Common myeloid progenitor, CD34-positive (primary cell): ENCODE data around the gene PDE6B.

Source experiments
- CTCF ChIA-PET: fragments of 350-600 bp; sonication (Branson Sonifier 250); formaldehyde crosslinking; loops from one replicate; lab custom pipeline; 2021; ENCODE audit warnings: antibody characterized with exemption; lab: Charles Lee
- POLR2A ChIA-PET: fragments of 350-600 bp; sonication (Branson Sonifier 250); formaldehyde crosslinking; loops from one replicate; lab custom pipeline; 2021; ENCODE audit warnings: antibody characterized with exemption; lab: Charles Lee
- DNase-seq, 3 donors: peaks; one replicate each; pipeline versions ENCODE4 v3.0.0 to v3.0.0-alpha.2; 2013
- H3K27ac ChIP-seq, 2 experiments: 1 replicate in 1 of 2; 2 replicates in 1 of 2; pipeline ENCODE4 v1.7.0; 2013; ENCODE audit warnings: inconsistent platforms in 2 of 2, low read length in 2 of 2, mild to moderate bottlenecking in 2 of 2, low read depth in 1 of 2, moderate library complexity in 1 of 2; ENCODE audit not compliant: severe bottlenecking in 2 of 2, insufficient read depth in 1 of 2, poor library complexity in 1 of 2
- H3K27me3 ChIP-seq, 5 experiments: replicated peaks in 2 of 5; 1 replicate in 3 of 5; 2 replicates in 2 of 5; pipeline versions ENCODE4 v1.6.1 to v1.7.0; 2013; ENCODE audit warnings: low read length in 4 of 5, mild to moderate bottlenecking in 2 of 5, moderate library complexity in 2 of 5, inconsistent platforms in 1 of 5; ENCODE audit not compliant: insufficient read depth in 5 of 5, control insufficient read depth in 4 of 5
- H3K36me3 ChIP-seq, 4 experiments: 1 replicate in 2 of 4; 2 replicates in 2 of 4; pipeline versions ENCODE4 v1.6.1 to v1.7.0; 2013; ENCODE audit warnings: low read length in 3 of 4, control low read depth in 1 of 4, mild to moderate bottlenecking in 1 of 4; ENCODE audit not compliant: control insufficient read depth in 4 of 4, insufficient read depth in 4 of 4
- H3K4me1 ChIP-seq, 4 experiments: 1 replicate in 3 of 4; 2 replicates in 1 of 4; pipeline versions ENCODE4 v1.6.1 to v1.7.1; 2013; ENCODE audit warnings: low read length in 3 of 4, mild to moderate bottlenecking in 3 of 4, control low read depth in 1 of 4, inconsistent platforms in 1 of 4, moderate library complexity in 1 of 4; ENCODE audit not compliant: control insufficient read depth in 4 of 4, insufficient read depth in 4 of 4; ENCODE audit errors: control extremely low read depth in 1 of 4
- H3K4me3 ChIP-seq, 7 experiments: 1 replicate in 4 of 7; 2 replicates in 3 of 7; pipeline versions ENCODE4 v1.5.1 to v1.7.0; 2013; ENCODE audit warnings: mild to moderate bottlenecking in 7 of 7, low read length in 6 of 7, moderate library complexity in 6 of 7, inconsistent platforms in 2 of 7, low read depth in 2 of 7, control low read depth in 1 of 7; ENCODE audit not compliant: insufficient read depth in 4 of 7, control insufficient read depth in 1 of 7; ENCODE audit errors: extremely low read depth in 1 of 7
- H3K9me3 ChIP-seq, 5 experiments: 1 replicate in 4 of 5; 2 replicates in 1 of 5; pipeline versions ENCODE4 v1.6.1 to v1.7.1; 2013; ENCODE audit warnings: low read length in 4 of 5, mild to moderate bottlenecking in 2 of 5, inconsistent platforms in 1 of 5, low read depth in 1 of 5, moderate library complexity in 1 of 5; ENCODE audit not compliant: control insufficient read depth in 4 of 5, insufficient read depth in 2 of 5; ENCODE audit errors: control extremely low read depth in 1 of 5
- WGBS: methylation state at CpG from one replicate; pipeline ENCODE4 v1.1.5; 2013; ENCODE audit not compliant: insufficient coverage; 5-methylcytosine and 5-hydroxymethylcytosine counted together

The PDE6B gene

GRCh38 chr4:709348-709747, 84.0 kb downstream of the PDE6B start:
- Histone ChIP-seq H3K36me3 (peaks cover 7 to 22% (median 10%) of the 10 kb centered on the region in 4 experiments), H3K4me3 (no peak overlapping the region), H3K27ac (no peak overlapping the region), H3K27me3 (no peaks in the 10 kb centered on the region), H3K4me1 (peaks cover 2 to 26% (median 11%) of the 10 kb centered on the region in 4 experiments), H3K9me3 (no peaks in the 10 kb centered on the region)
- no peak for DNase-seq
- WGBS: 98% methylated on average over 4 of the region's 6 CpGs
- ChIA-PET CTCF (interaction anchor here (1.0 to 1.2 kb wide), 4 partner anchors 9 to 33 kb away, joined by 3 to 5 read pairs (median 4); no protein-coding TSS in a partner anchor), POLR2A (no interaction called here)

GRCh38 chr4:710116-710515, 84.7 kb downstream of the PDE6B start:
- Histone ChIP-seq H3K27me3 (no peaks in the 10 kb centered on the region), H3K4me1 (peaks cover 2 to 23% (median 10%) of the 10 kb centered on the region in 4 experiments), H3K27ac (no peak overlapping the region), H3K9me3 (no peaks in the 10 kb centered on the region), H3K36me3 (peaks cover 7 to 27% (median 12%) of the 10 kb centered on the region in 4 experiments), H3K4me3 (no peak overlapping the region)
- CTCF ChIA-PET: interaction anchor here (1.0 to 1.2 kb wide), 5 partner anchors 9 to 32 kb away, joined by 3 to 5 read pairs (median 4); no protein-coding TSS in a partner anchor
- WGBS: 96% methylated on average over 8 of the region's 9 CpGs
- no peak for DNase-seq
- POLR2A ChIA-PET: no interaction called here

GRCh38 chr4:710916-711315, 85.5 kb downstream of the PDE6B start:
- Histone ChIP-seq H3K27ac (no peak overlapping the region), H3K27me3 (no peaks in the 10 kb centered on the region), H3K4me3 (no peak overlapping the region), H3K9me3 (no peaks in the 10 kb centered on the region), H3K4me1 (peaks cover 2 to 21% (median 7%) of the 10 kb centered on the region in 4 experiments), H3K36me3 (peaks cover 7 to 27% (median 12%) of the 10 kb centered on the region in 4 experiments)
- 97% methylated on average over 7 of the region's 13 CpGs for WGBS
- ChIA-PET POLR2A (no interaction called here), CTCF (interaction anchor here (0.6 kb wide), 1 partner anchor 29 kb away, joined by 3 read pairs; no protein-coding TSS in a partner anchor)
- no peak for DNase-seq

GRCh38 chr4:712093-712492, 86.7 kb downstream of the PDE6B start:
- peaks cover 7 to 27% (median 12%) of the 10 kb centered on the region in 4 experiments for H3K36me3 ChIP-seq
- no peaks in the 10 kb centered on the region for H3K27me3 ChIP-seq
- no peak overlapping the region for H3K4me3 ChIP-seq
- no peak for DNase-seq
- WGBS: no CpG with 5 or more reads among the region's 3 CpGs
- POLR2A ChIA-PET: no interaction called here
- CTCF ChIA-PET: no interaction called here
- H3K4me1 ChIP-seq: peaks cover 2 to 12% (median 2%) of the 10 kb centered on the region in 4 experiments
- H3K9me3 ChIP-seq: no peaks in the 10 kb centered on the region
- no peak overlapping the region for H3K27ac ChIP-seq

- no peaks in the 10 kb centered on the region for H3K9me3 ChIP-seq
- no peak overlapping the region for H3K27ac ChIP-seq
- POLR2A ChIA-PET: no interaction called here
Observed at GRCh38 chr4:712916-713632, 87.7 kb downstream of the PDE6B start.

GRCh38 chr4:714087-714486, 88.7 kb downstream of the PDE6B start:
- POLR2A ChIA-PET: no interaction called here
- Histone ChIP-seq H3K36me3 (peaks cover 7 to 27% (median 10%) of the 10 kb centered on the region in 4 experiments), H3K4me3 (no peak overlapping the region), H3K27me3 (no peaks in the 10 kb centered on the region), H3K4me1 (peaks cover 0 to 2% (median 0%) of the 10 kb centered on the region in 4 experiments), H3K27ac (no peak overlapping the region), H3K9me3 (no peaks in the 10 kb centered on the region)
- CTCF ChIA-PET: interaction anchor here (1.1 kb wide), 1 partner anchor 28 kb away, joined by 4 read pairs; no protein-coding TSS in a partner anchor
- WGBS: 95% methylated on average over 14 of the region's 18 CpGs
- no peak for DNase-seq

More at GRCh38 chr4:712916-713632, 87.7 kb downstream of the PDE6B start:
- Histone ChIP-seq H3K36me3 (peaks cover 7 to 27% (median 12%) of the 10 kb centered on the region in 4 experiments), H3K27me3 (no peaks in the 10 kb centered on the region), H3K4me3 (no peak overlapping the region), H3K4me1 (peaks cover 0 to 7% (median 1%) of the 10 kb centered on the region in 4 experiments)
- CTCF ChIA-PET: interaction anchor here (1.1 kb wide), 1 partner anchor 29 kb away, joined by 4 read pairs; no protein-coding TSS in a partner anchor
- DNase-seq: no peak
- 88% methylated on average over 4 of the region's 9 CpGs for WGBS
